NT2/D1 (cell line): ENCODE results near the gene CD302.

Experiments
- SUZ12 ChIP-seq: IDR thresholded peaks from 2 replicates; pipeline ENCODE4 v1.6.1; 2011; ENCODE audit not compliant: insufficient read length, insufficient read depth; ENCODE audit errors: extremely low read depth
- YY1 ChIP-seq: IDR thresholded peaks from 2 replicates; pipeline ENCODE4 v1.6.1; 2011; ENCODE audit not compliant: insufficient read length, insufficient read depth
- ZNF274 ChIP-seq: IDR thresholded peaks from 2 replicates; pipeline ENCODE4 v1.6.1; 2011; ENCODE audit warnings: mild to moderate bottlenecking, low read depth, low read length

DNA sequence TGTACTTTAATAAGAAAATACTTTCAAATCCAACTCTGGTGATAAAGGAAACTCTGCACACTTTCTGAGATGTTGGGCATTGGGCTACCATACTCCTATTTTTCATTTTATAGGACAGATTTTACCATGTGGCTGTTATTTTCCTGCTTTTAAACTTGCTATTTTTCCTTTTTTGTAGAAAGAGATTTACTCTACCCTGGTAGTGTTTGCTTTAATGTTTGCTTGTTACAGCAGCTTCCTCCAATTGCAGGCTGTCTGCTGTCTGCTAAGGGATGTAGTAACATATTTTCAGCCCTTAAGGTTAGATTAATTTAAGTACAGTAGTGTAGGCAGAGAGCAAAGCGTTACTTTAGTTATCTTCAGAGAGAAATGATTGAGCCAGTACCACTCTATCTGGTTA, 47.1 kb downstream of the CD302 start:
- TF ChIP-seq YY1 = no peak
- TF ChIP-seq SUZ12 = no peak
- TF ChIP-seq ZNF274 = no peak
